DOHH2 (cell line): ENCODE measurements around the gene PACS2.

Source experiments
- EZH2phosphoT487 ChIP-seq: fragments of 200-600 bp; sonication (generic); IDR thresholded peaks from 2 replicates; pipeline ENCODE4 v1.6.1; 2017; ENCODE audit warnings: borderline replicate concordance, mild to moderate bottlenecking, antibody characterized with exemption, low read length, moderate library complexity, mixed read lengths
- TF ChIP-seq, protein P1 (sequence below): fragments of 200-600 bp; sonication (generic); IDR thresholded peaks from one replicate; pipeline ENCODE4 v1.5.1; 2014; ENCODE audit warnings: antibody characterized with exemption, mild to moderate bottlenecking, low read depth, low read length; ENCODE audit not compliant: poor library complexity, severe bottlenecking

- TF ChIP-seq, protein P1, sequence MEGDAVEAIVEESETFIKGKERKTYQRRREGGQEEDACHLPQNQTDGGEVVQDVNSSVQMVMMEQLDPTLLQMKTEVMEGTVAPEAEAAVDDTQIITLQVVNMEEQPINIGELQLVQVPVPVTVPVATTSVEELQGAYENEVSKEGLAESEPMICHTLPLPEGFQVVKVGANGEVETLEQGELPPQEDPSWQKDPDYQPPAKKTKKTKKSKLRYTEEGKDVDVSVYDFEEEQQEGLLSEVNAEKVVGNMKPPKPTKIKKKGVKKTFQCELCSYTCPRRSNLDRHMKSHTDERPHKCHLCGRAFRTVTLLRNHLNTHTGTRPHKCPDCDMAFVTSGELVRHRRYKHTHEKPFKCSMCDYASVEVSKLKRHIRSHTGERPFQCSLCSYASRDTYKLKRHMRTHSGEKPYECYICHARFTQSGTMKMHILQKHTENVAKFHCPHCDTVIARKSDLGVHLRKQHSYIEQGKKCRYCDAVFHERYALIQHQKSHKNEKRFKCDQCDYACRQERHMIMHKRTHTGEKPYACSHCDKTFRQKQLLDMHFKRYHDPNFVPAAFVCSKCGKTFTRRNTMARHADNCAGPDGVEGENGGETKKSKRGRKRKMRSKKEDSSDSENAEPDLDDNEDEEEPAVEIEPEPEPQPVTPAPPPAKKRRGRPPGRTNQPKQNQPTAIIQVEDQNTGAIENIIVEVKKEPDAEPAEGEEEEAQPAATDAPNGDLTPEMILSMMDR = no peak
- TF ChIP-seq EZH2phosphoT487 = no peak
Measured at GRCh38 chr14:105328678-105329390, 14.3 kb downstream of the PACS2 start.
